ENCODE measurements around the gene PIK3CG. TPM values are rescaled to one million over a fixed set of nuclear protein-coding genes. Genes with fewer than 3 reads are reported as not detected.

Gene PIK3CG
- 0.50 and 0.75 TPM in 2 replicates for total RNA-seq

DNA sequence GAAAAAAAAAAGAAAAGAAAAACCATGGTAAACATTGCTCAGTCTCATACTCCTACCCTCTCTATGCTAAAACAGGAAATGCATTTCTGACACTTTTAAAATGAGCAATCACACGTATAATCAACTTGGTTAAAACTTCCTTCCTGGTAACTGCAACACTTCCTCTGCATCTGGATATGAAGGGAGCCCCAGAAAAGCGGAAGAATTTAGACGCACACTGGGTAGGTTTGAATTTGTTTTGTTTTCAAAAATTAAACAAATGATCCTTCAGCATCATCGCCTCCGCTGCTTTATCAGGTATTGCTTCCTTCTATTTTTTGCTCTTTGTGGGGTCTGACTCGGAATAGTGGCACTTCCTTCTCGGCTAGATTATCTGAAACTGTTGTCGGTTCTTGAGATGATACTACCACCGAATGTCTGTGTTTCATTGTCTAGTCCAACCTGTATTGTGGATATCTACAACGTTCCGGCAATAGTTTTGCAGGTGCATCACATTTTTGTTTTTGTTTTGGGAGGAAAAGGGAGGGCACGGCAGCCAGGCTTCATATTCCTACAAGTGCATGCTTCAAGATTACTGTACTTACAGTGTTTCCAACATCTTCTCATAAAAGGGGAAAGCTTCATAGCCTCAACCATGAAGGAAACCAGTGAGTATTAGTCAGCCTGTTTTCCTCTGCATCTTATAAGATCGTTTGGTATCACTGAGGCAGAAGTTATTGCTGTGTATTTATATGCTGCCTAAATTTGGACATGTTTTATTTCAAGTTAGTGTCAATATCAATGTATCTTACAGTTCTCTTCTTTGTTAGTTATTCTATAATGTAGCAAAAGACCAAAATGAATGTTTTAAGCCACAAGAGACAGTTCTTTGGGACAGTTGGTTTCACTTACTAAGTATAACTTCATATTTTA is at the start of gene PIK3CG:
TSS of gene PIK3CG (plus strand) at position 153 of the 912 bp plus-strand sequence. CDS start 2,280 bp downstream, outside the sequence.
- Histone ChIP-seq H3K36me3 (ENCODE audit: control insufficient read depth, insufficient read depth, low read length) (no peaks in the 10 kb centered on the region), H3K27me3 (ENCODE audit: control insufficient read depth, insufficient read depth, low read length) (no peaks in the 10 kb centered on the region), H3K4me3 (ENCODE audit: low read depth, low read length) (no peak within 1 kb of the TSS)
- no peak for DNase-seq (ENCODE audit: low read depth)
- TF ChIP-seq, protein P1, sequence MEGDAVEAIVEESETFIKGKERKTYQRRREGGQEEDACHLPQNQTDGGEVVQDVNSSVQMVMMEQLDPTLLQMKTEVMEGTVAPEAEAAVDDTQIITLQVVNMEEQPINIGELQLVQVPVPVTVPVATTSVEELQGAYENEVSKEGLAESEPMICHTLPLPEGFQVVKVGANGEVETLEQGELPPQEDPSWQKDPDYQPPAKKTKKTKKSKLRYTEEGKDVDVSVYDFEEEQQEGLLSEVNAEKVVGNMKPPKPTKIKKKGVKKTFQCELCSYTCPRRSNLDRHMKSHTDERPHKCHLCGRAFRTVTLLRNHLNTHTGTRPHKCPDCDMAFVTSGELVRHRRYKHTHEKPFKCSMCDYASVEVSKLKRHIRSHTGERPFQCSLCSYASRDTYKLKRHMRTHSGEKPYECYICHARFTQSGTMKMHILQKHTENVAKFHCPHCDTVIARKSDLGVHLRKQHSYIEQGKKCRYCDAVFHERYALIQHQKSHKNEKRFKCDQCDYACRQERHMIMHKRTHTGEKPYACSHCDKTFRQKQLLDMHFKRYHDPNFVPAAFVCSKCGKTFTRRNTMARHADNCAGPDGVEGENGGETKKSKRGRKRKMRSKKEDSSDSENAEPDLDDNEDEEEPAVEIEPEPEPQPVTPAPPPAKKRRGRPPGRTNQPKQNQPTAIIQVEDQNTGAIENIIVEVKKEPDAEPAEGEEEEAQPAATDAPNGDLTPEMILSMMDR (IDR thresholded peaks at IDR 0.05; ENCODE audit: insufficient read depth, low read length, poor library complexity, severe bottlenecking) = no peak

DNA sequence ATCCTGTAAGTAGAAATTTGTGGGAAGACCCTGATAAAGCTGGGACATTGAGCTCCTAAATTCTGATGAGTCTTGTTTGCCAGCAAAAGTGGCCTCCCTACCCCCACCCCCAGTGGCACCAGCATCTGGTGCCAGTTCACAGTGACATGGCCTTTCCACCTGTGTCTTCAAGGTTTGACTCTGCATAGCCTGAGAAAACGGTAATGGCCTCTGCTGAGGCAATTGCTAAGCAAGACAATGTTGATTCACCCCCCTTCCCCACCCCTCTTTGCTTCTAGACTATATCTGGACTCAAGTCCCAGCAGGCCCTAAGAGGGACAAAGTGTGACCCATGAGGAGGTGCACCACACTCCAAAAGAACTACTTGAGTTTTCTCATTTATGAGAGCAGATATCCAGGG is 48.0 kb upstream of the PIK3CG start:
- H3K27me3 ChIP-seq (ENCODE audit: control insufficient read depth, insufficient read depth, low read length) = no peaks in the 10 kb centered on the region
- TF ChIP-seq, protein P1 (IDR thresholded peaks at IDR 0.05; ENCODE audit: insufficient read depth, low read length, poor library complexity, severe bottlenecking) = no peak
- DNase-seq (ENCODE audit: low read depth) = no peak
- no peak overlapping the region for H3K4me3 ChIP-seq (ENCODE audit: low read depth, low read length)
- no peaks in the 10 kb centered on the region for H3K36me3 ChIP-seq (ENCODE audit: control insufficient read depth, insufficient read depth, low read length)

DNA sequence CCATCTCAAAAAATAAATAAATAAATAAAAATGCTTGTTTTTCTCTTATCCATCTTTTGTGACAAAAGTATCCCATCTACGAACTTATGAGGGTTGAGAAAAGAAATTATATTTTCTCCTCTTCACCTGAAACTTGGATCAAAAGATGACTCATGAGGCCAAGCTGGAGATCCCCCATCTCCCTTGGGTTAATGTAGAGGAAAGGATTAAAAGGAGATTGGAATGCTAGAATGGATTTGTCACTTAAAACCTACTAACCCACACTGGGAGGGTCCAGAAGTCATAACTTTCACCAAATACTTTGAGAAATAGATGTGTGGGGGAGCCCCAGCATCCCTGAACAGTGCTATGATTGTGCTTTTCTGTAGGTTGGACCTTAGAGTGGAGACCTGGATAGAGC is 46.3 kb upstream of the PIK3CG start:
- TF ChIP-seq, protein P1 (IDR thresholded peaks at IDR 0.05; ENCODE audit: insufficient read depth, low read length, poor library complexity, severe bottlenecking) = no peak
- no peaks in the 10 kb centered on the region for H3K36me3 ChIP-seq (ENCODE audit: control insufficient read depth, insufficient read depth, low read length)
- no peaks in the 10 kb centered on the region for H3K27me3 ChIP-seq (ENCODE audit: control insufficient read depth, insufficient read depth, low read length)
- DNase-seq (ENCODE audit: low read depth) = no peak
- no peak overlapping the region for H3K4me3 ChIP-seq (ENCODE audit: low read depth, low read length)

DNA sequence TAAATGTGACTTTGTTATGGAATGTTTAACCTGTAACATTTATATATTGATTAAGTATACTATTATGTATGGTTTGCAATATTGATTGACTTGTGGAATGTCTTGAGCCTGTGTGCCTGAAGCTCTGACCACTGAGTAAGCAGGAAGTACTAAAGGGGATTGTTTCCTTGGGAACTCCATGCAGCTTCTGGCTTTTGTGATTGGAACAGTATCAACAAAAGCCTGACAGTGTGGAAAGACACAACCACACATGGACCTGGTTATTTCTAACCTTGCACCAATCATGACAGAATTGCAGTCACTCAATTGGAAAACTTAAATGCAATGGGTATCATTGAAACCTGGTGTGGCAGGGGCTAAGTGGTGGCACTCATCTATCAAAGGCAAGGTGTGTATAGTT is 45.5 kb upstream of the PIK3CG start:
- DNase-seq (ENCODE audit: low read depth) = no peak

DNA sequence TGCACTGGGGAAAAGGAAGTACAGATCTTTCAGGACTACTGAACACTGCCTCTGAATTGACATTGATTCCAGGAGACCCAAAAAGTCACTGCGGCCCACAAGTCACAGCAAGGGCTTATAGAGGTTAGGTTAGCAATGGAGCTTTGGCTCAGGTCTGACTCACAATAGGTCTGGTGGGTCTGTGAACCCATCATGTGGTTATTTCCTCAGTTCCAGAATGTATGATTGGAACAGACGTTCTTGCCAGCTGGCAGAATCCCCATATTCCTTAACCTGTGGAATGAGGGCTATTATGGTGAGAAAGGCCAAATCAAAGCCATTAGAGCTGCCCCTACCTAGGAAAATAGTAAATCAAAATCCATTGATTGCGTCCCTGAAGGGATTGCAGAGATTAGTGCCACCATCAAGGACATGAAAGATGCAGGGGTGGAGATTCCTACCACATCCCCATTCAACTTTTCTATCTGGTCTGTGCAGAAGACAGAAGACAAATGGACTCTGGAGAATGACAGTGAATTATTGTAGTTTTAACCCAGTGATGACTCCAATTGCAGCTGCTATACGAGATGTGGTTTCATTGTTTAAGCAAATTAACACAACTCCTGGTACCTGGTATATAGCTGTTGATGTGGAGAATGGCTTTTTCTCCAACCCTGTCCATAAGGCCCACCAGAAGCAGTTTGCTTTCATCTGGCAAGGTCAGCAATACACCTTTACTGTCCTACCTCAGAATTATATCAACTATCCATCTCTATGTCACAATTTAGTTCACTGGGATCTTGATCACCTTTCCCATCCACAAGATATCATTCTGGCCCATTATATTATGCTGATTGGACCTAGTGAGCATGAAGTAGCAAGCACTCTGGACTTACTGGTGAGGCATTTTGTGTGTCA is 44.5 kb upstream of the PIK3CG start:
- Histone ChIP-seq H3K27me3 (ENCODE audit: control insufficient read depth, insufficient read depth, low read length) (no peaks in the 10 kb centered on the region), H3K36me3 (ENCODE audit: control insufficient read depth, insufficient read depth, low read length) (no peaks in the 10 kb centered on the region), H3K4me3 (ENCODE audit: low read depth, low read length) (no peak overlapping the region)
- TF ChIP-seq, protein P1 (IDR thresholded peaks at IDR 0.05; ENCODE audit: insufficient read depth, low read length, poor library complexity, severe bottlenecking) = no peak
- DNase-seq (ENCODE audit: low read depth) = no peak

More for the DNA sequence above, 45.5 kb upstream of the PIK3CG start:
- TF ChIP-seq, protein P1 (IDR thresholded peaks at IDR 0.05; ENCODE audit: insufficient read depth, low read length, poor library complexity, severe bottlenecking) = no peak
- Histone ChIP-seq H3K4me3 (ENCODE audit: low read depth, low read length) (no peak overlapping the region), H3K27me3 (ENCODE audit: control insufficient read depth, insufficient read depth, low read length) (no peaks in the 10 kb centered on the region), H3K36me3 (ENCODE audit: control insufficient read depth, insufficient read depth, low read length) (no peaks in the 10 kb centered on the region)
